ENCODE measurements around the gene TAPBPL.

The TAPBPL gene

DNA sequence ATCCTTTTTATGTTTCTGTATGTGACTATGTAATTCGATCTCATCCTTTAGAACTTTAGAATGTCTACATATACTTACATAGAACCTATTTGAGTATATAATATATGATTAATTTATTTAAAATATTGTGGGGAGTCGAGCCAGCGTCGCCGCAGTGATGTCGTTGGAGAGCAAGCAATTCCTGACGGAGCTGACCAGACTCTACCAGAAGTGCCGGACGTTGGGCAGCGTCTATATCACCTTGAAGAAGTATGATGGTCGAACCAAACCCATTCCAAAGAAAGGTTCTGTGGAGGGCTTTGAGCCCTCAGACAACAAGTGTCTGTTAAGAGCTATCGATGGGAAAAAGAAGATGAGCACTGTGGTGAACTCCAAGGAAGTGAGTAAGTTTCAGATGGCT, 13.5 kb upstream of the TAPBPL start:
- DNase-seq = no peak

GRCh38 chr12:6440391-6440790, 11.5 kb upstream of the TAPBPL start:
- no peak for DNase-seq

- DNase-seq = no peak
Observed at GRCh38 chr12:6442836-6443235, 9.0 kb upstream of the TAPBPL start.

DNA sequence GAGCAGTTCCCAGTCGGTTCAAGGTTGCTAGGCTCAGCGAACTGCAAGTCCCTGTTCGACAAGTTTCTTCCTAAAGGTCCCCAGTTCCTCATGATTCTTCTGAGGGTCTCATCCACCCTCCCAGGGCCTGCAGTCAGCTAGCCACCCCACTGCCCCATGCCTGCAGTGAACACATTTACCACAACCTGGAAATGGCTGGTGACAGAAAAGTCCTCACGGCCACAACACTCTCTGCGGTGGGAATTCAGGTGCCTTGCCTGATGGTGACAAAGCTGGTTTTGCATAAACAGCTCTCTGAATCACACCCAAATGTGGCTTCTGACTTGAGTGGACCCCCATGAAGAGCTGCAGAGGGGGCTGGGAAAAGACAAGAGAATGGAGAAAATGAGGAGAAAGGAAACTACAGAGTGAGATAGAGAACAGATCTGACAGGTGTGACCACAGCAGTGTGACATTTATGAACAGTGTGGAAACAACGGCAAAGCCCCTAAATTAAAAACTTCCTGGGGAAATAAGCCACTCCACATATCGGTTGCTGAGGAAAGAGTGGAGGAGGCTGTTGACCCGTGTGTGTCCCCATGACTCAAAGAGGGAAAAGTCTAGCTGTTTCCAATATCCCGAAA, 8.4 kb upstream of the TAPBPL start:
- no peak for DNase-seq

GRCh38 chr12:6444031-6444430, 7.8 kb upstream of the TAPBPL start:
- no peak for DNase-seq

DNA sequence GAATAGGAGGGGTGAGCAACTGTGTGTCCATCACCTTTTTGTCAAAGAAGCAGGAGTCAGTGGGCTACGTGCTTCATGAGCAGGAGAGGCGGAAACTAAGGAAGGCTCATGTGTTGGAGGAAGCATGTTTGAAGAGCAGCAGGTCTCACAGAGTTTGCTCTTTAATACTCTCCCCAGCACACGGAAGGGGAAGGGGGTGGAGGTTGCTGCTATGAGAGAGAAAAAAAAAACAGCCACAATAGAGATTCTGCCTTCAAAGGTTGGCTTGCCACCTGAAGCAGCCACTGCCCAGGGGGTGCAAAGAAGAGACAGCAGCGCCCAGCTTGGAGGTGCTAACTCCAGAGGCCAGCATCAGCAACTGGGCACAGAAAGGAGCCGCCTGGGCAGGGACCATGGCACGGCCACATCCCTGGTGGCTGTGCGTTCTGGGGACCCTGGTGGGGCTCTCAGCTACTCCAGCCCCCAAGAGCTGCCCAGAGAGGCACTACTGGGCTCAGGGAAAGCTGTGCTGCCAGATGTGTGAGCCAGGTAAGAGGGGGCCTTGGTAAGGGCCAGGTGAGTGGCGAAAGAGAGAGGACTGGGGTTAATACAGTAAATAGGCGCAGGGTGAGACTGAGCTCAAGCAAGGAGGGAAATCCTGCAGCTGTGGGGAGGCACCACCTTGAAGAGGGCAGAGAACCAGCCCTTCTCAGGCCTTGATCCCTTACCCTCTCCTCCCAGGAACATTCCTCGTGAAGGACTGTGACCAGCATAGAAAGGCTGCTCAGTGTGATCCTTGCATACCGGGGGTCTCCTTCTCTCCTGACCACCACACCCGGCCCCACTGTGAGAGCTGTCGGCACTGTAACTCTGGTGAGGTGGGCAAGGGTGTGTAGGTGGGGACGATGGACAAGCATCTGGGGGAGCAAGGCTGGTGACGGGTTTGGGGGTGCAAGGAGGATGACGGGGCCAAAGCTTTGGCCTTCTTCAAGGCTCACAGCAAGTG, 6.8 kb upstream of the TAPBPL start, which contains the start of gene CD27:
Gene CD27 (plus strand): TSS at position 252 of the 985 bp plus-strand sequence. CDS start 141 bp downstream, at position 393.
- DNase-seq = no peak

DNA sequence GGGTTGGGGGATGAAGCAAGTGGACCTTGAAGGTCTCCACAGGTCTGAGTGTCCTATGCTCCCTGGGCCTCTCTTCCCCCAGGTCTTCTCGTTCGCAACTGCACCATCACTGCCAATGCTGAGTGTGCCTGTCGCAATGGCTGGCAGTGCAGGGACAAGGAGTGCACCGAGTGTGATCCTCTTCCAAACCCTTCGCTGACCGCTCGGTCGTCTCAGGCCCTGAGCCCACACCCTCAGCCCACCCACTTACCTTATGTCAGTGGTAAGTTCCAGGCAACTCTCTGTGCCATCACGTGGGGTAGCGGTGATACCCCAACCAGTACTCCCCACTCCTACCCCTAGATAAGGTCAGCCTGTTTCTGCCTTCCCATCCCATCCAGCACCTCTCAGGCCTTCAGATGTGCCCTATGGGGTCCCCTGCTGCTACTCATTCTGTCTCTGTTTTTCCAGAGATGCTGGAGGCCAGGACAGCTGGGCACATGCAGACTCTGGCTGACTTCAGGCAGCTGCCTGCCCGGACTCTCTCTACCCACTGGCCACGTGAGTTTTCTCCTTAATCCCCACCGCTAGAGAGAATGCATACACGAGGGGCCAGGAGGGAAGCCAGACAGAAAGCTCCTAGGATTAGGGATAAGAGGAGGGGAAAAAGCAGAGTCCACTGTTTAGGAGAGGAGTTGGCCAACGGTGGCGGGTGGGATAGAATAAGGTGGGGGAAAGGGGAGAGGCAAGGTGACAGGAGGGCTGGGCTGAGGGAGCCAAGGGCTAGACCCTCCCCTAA, 1.6 kb upstream of the TAPBPL start:
- no peak for DNase-seq

DNA sequence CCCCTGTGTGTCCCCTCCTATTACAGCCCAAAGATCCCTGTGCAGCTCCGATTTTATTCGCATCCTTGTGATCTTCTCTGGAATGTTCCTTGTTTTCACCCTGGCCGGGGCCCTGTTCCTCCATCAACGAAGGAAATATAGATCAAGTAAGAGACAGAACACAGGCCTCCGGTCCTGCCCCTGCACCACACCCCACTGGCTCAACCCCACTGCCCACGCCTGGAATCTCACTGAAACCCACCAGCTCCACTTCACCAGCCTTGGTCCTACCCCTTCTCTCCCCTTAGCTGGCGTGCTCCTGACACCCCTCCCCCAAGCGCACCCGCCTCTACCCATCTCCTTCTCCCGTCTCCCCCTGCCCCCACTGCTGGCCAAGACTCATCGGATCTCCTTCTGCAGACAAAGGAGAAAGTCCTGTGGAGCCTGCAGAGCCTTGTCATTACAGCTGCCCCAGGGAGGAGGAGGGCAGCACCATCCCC, 934 bp upstream of the TAPBPL start:
- DNase-seq = no peak

GRCh38 chr12:6452245-6452943, 552 bp downstream of the TAPBPL start:
- no peak for DNase-seq

DNA sequence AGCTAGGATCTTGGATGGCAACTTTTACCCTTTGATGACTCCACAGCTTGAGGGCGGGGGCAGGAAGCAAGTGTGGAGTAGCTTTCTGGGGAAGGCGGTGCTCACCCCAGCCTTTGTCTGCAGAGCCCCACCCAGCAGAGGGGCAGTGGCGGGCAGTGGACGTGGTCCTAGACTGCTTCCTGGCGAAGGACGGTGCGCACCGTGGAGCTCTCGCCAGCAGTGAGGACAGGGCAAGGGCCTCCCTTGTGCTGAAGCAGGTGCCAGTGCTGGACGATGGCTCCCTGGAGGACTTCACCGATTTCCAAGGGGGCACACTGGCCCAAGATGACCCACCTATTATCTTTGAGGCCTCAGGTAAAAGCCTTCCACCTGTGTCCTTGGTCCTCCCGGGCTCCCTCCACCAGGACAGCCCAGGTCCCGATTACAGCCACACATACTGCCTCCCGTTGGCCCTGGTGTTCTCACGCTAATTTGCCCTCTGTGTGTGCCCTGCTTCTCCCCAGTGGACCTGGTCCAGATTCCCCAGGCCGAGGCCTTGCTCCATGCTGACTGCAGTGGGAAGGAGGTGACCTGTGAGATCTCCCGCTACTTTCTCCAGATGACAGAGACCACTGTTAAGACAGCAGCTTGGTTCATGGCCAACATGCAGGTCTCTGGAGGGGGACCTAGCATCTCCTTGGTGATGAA, 1.2 kb downstream of the TAPBPL start:
- no peak for DNase-seq

- DNase-seq = no peak
Observed at GRCh38 chr12:6457220-6457945, 5.5 kb downstream of the TAPBPL start.

GRCh38 chr12:6458281-6459003, 6.6 kb downstream of the TAPBPL start:
- DNase-seq = no peak

DNA sequence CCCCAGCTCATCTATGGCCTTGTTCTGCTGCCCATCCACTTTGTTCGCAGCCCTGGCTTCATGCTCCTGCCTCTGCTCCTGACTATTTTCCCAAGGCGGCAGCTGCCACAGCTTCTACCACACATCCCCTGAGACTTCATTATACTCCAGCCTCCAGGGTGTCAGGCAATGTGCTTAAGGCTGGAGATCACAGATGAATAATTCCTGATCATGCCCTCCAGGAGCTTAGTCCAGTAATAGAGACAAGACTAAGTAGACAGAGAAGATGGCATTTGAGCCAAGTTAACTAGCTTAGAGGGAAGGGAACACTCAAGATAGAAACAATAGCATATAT, 7.1 kb downstream of the TAPBPL start:
- DNase-seq = no peak

DNA sequence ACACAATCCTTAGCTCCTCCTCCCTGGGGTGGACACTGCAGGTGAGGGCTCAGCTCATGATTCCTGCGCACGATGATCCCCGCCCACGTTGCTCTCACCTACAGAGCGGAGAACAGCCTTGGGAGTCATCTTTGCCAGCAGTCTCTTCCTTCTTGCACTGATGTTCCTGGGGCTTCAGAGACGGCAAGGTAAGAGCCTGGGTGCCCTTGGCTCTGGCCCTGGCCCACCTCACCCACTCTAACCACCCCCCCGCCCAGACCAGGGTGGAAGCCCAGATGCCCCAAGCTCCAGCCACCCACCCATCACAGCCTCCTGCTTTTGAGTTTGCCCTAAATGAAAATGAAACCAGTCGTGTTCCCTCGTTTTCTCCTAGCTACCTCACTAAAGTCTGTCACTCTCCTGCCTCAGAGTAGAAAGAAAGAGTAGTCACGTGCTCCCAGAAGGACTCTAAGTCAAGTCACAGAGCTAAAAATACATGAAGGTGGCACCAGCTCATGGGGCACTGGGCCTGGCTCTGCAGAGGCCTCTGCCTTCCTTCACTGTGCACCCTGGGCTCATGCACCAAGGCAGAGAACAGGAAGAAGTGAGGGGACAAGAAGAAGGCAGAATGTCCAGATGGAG, 9.0 kb downstream of the TAPBPL start:
- no peak for DNase-seq

GRCh38 chr12:6461401-6462233, 9.8 kb downstream of the TAPBPL start:
- DNase-seq = no peak

- no peak for DNase-seq
Observed at GRCh38 chr12:6462234-6462995, 10.6 kb downstream of the TAPBPL start.

- DNase-seq = no peak
Observed at GRCh38 chr12:6463216-6463615, 11.4 kb downstream of the TAPBPL start.

DNA sequence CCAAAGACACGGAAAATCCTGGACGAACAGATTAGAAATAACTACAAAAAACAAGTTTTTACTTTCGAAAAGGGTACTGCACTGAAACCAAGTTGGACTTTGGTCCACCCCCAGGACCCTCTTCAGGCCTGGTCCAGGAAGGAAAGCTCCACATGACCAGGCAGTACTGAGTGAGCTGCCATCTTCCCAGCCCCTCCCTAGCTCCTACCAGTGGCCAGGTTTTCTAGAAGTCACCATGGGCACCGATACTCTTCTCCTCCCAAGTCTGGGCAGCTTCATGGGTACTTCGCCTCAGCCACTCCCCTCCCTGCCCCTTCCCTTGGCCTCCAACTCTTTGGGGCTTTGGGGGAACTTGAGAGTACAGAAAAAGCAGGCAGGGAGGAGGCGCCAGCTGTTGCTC, 12.0 kb downstream of the TAPBPL start:
- DNase-seq = no peak

Measured in NCI-H1417 treated with DMSO at 0.1 percent for 48 hours (cell line).